T-cell (primary cell): ENCODE data around the gene PPP1R3D. TPM values are rescaled to one million over a fixed set of nuclear protein-coding genes. Genes with fewer than 3 reads are reported as not detected.
"Not testable (repeated sequence)": the region's sequence is repeated elsewhere in the genome, so short reads cannot be mapped to it uniquely, and the experiment has no call there.

Experiments used
- ATAC-seq, 4 experiments: fragments of 200-7000 bp in 3 of 4; fragments of 150-1000 bp in 1 of 4; cut with Tn5 transposase; replicated peaks in 1 of 4; 1 replicate in 3 of 4; 2 replicates in 1 of 4; pipeline ENCODE4 v1.10.0; 2021; ENCODE audit warnings: moderate library complexity in 3 of 4, mild to moderate bottlenecking in 2 of 4, moderate number of reproducible peaks in 1 of 4
- CTCF ChIA-PET, 2 donors: fragments of 300-600 bp; sonication (Branson Sonifier 250); formaldehyde crosslinking; loops; one replicate each; lab custom pipeline; 2022; ENCODE audit warnings: antibody characterized with exemption in 2 of 2; lab: Charles Lee
- POLR2A ChIA-PET, 2 donors: fragments of 300-600 bp; sonication (Branson Sonifier 250); formaldehyde crosslinking; loops; one replicate each; lab custom pipeline; 2022; ENCODE audit warnings: antibody characterized with exemption in 2 of 2; lab: Charles Lee
- DNase-seq, 35 experiments: peaks; one replicate each; pipeline versions ENCODE4 v3.0.0 to v3.0.0-alpha.2; 2013 to 2023
- H3K27ac ChIP-seq: one replicate; pipeline ENCODE4 v1.5.1; 2013; ENCODE audit warnings: low read length
- H3K27me3 ChIP-seq, 2 experiments: replicated peaks in 1 of 2; 1 replicate in 1 of 2; 2 replicates in 1 of 2; pipeline versions ENCODE4 v1.6.1 to v1.7.0; 2013; ENCODE audit warnings: low read length in 1 of 2, mixed read lengths in 1 of 2; ENCODE audit not compliant: control insufficient read depth in 2 of 2, insufficient read depth in 2 of 2; ENCODE audit errors: extremely low read depth in 1 of 2
- H3K36me3 ChIP-seq, 2 donors: 1 replicate in 1 of 2; 2 replicates in 1 of 2; pipeline versions ENCODE4 v1.6.1 to v1.7.0; 2013; ENCODE audit warnings: low read length in 1 of 2; ENCODE audit not compliant: control insufficient read depth in 2 of 2, insufficient read depth in 1 of 2; ENCODE audit errors: extremely low read depth in 1 of 2
- H3K4me1 ChIP-seq, 2 experiments: 1 replicate in 1 of 2; 2 replicates in 1 of 2; pipeline versions ENCODE4 v1.6.1 to v1.7.0; 2013; ENCODE audit warnings: low read length in 2 of 2, mixed read lengths in 1 of 2; ENCODE audit not compliant: insufficient read depth in 2 of 2, control insufficient read depth in 1 of 2; ENCODE audit errors: extremely low read depth in 1 of 2
- H3K4me3 ChIP-seq, 2 donors: 1 replicate in 1 of 2; 2 replicates in 1 of 2; pipeline versions ENCODE4 v1.5.1 to v1.7.0; 2013; ENCODE audit warnings: mild to moderate bottlenecking in 2 of 2, low read length in 1 of 2, moderate library complexity in 1 of 2; ENCODE audit not compliant: control insufficient read depth in 1 of 2; ENCODE audit errors: extremely low read depth in 1 of 2
- H3K9me3 ChIP-seq: 2 replicates; pipeline ENCODE4 v1.7.0; 2013
- H3K27ac Mint-ChIP-seq, 2 donors: one replicate each; pipeline ENCODE4 v1.8.0; 2020 to 2021; ENCODE audit warnings: mild to moderate bottlenecking in 2 of 2, mixed read lengths in 2 of 2
- H3K27me3 Mint-ChIP-seq, 2 donors: one replicate each; pipeline ENCODE4 v1.8.0; 2021 to 2022; ENCODE audit warnings: mixed read lengths in 2 of 2
- H3K36me3 Mint-ChIP-seq: one replicate; pipeline ENCODE4 v1.8.0; 2021; ENCODE audit warnings: mixed read lengths
- H3K4me1 Mint-ChIP-seq, 3 donors: one replicate each; pipeline ENCODE4 v1.8.0; 2020 to 2022; ENCODE audit warnings: mixed read lengths in 3 of 3, mild to moderate bottlenecking in 1 of 3
- H3K4me3 Mint-ChIP-seq, 3 donors: one replicate each; pipeline ENCODE4 v1.8.0; 2020 to 2022; ENCODE audit warnings: mild to moderate bottlenecking in 3 of 3, mixed read lengths in 3 of 3, moderate library complexity in 3 of 3
- H3K9me3 Mint-ChIP-seq, 3 donors: one replicate each; pipeline ENCODE4 v1.8.0; 2020 to 2022; ENCODE audit warnings: mixed read lengths in 3 of 3
- WGBS: methylation state at CpG from one replicate; pipeline ENCODE4 v1.1.5; 2013; ENCODE audit warnings: missing lambda C conversion rate; ENCODE audit not compliant: insufficient coverage; 5-methylcytosine and 5-hydroxymethylcytosine counted together
- total RNA-seq, 35 experiments: library from RNA in 6 of 35; stranded (reverse) in 6 of 35; fragments of 120-200 nt in 1 of 35; gene quantifications; one replicate each; pipeline versions ENCODE4 v1.2.1 to v1.2.4 and lab custom pipeline; 2013 to 2026

The PPP1R3D gene
- total RNA-seq, 5 donors from 2014 or later (not counting 1 experiment from before 2014, with no cell fraction given) = 3.6 to 10.9 (median 9.7) TPM

- Mint-ChIP-seq H3K27ac (no peak overlapping the region), H3K4me1 (peaks cover 0 to 2% (median 0%) of the 10 kb centered on the region in 3 donors), H3K36me3 (peaks cover 12% of the 10 kb centered on the region), H3K27me3 (no peaks in the 10 kb centered on the region), H3K4me3 (no peak overlapping the region), H3K9me3 (peaks cover 0 to 4% (median 0%) of the 10 kb centered on the region in 3 donors)
- WGBS = no CpG with 5 or more reads among the region's 1 CpG
- ChIA-PET CTCF (no interaction called here), POLR2A (no interaction called here)
- H3K4me3 ChIP-seq = no peak overlapping the region
- no peaks in the 10 kb centered on the region for H3K4me1 ChIP-seq
- H3K27ac ChIP-seq = no peak overlapping the region
- DNase-seq = no peak
- ATAC-seq = no peak
- no peaks in the 10 kb centered on the region for H3K36me3 ChIP-seq
- H3K9me3 ChIP-seq = no peaks in the 10 kb centered on the region
- H3K27me3 ChIP-seq = no peaks in the 10 kb centered on the region
Observed at GRCh38 chr20:59891581-59891980, 48.5 kb downstream of the PPP1R3D start.

GRCh38 chr20:59890035-59890434 lies 50.1 kb downstream of the PPP1R3D start:
- H3K4me3 ChIP-seq, H3K9me3 ChIP-seq, CTCF ChIA-PET, DNase-seq, H3K27ac ChIP-seq, H3K27me3 ChIP-seq, ATAC-seq, H3K4me3 Mint-ChIP-seq, H3K4me1 ChIP-seq, H3K27ac Mint-ChIP-seq, POLR2A ChIA-PET, H3K9me3 Mint-ChIP-seq, H3K36me3 ChIP-seq, H3K4me1 Mint-ChIP-seq, H3K27me3 Mint-ChIP-seq: not testable (repeated sequence)
- H3K36me3 Mint-ChIP-seq = peaks cover 18% of the 10 kb centered on the region
- WGBS = no CpG with 5 or more reads among the region's 2 CpGs

- no peaks in the 10 kb centered on the region for H3K27me3 Mint-ChIP-seq
- H3K9me3 Mint-ChIP-seq = peaks cover 0 to 4% (median 0%) of the 10 kb centered on the region in 3 donors
- Histone ChIP-seq H3K4me3 (no peak overlapping the region), H3K9me3 (no peaks in the 10 kb centered on the region), H3K4me1 (no peaks in the 10 kb centered on the region), H3K36me3 (no peaks in the 10 kb centered on the region), H3K27ac (no peak overlapping the region), H3K27me3 (no peaks in the 10 kb centered on the region)
- POLR2A ChIA-PET = no interaction called here
- WGBS = no CpG with 5 or more reads among the region's 1 CpG
- ATAC-seq = no peak
- H3K27ac Mint-ChIP-seq = no peak overlapping the region
- H3K4me1 Mint-ChIP-seq = peaks cover 0 to 2% (median 0%) of the 10 kb centered on the region in 3 donors
- H3K36me3 Mint-ChIP-seq = peaks cover 23% of the 10 kb centered on the region
- no peak overlapping the region for H3K4me3 Mint-ChIP-seq
- DNase-seq = no peak
- CTCF ChIA-PET = no interaction called here
Observed at GRCh38 chr20:59888050-59888449, 52.1 kb downstream of the PPP1R3D start.

Other genes with a start within 250 kb of the PPP1R3D start
- 1 to 10 TPM; 3.0 to 6.0 (median 3.8) TPM for gene SYCP2, start 6.7 kb downstream of the PPP1R3D start, total RNA-seq
- gene FAM217B, start 84 bp upstream of the PPP1R3D start, total RNA-seq = 10 to 100 TPM; 19.3 to 35.6 (median 29.5) TPM
- 1 to 10 TPM; 1.5 to 5.2 (median 2.9) TPM for gene CDH26, start 18.1 kb upstream of the PPP1R3D start, total RNA-seq